ENCODE data around the gene MPND.

The MPND gene

GRCh38 chr19:4376028-4376670, 32.8 kb downstream of the MPND start:
- in situ Hi-C loops (cut with HindIII; ENCODE audit: low sequenced_read_pairs) = no loop called here

- in situ Hi-C loops (cut with HindIII; ENCODE audit: low sequenced_read_pairs) = no loop called here
Measured at GRCh38 chr19:4376671-4376990, 33.3 kb downstream of the MPND start.

GRCh38 chr19:4376991-4377781, 33.8 kb downstream of the MPND start:
- in situ Hi-C loops (cut with HindIII; ENCODE audit: low sequenced_read_pairs) = no loop called here

GRCh38 chr19:4378886-4379285, 35.5 kb downstream of the MPND start:
- in situ Hi-C loops (cut with HindIII; ENCODE audit: low sequenced_read_pairs) = no loop called here

- in situ Hi-C loops (cut with HindIII; ENCODE audit: low sequenced_read_pairs) = no loop called here
Measured at GRCh38 chr19:4379383-4380253, 36.3 kb downstream of the MPND start.

GRCh38 chr19:4380254-4380727, 36.9 kb downstream of the MPND start:
- in situ Hi-C loops (cut with HindIII; ENCODE audit: low sequenced_read_pairs) = no loop called here

GRCh38 chr19:4385291-4386040, 42.1 kb downstream of the MPND start:
- in situ Hi-C loops (cut with HindIII; ENCODE audit: low sequenced_read_pairs) = no loop called here

GRCh38 chr19:4386041-4386782, 42.9 kb downstream of the MPND start:
- in situ Hi-C loops (cut with HindIII; ENCODE audit: low sequenced_read_pairs) = no loop called here

GRCh38 chr19:4388337-4389063, 45.1 kb downstream of the MPND start:
- in situ Hi-C loops (cut with HindIII; ENCODE audit: low sequenced_read_pairs) = no loop called here

- in situ Hi-C loops (cut with HindIII; ENCODE audit: low sequenced_read_pairs) = no loop called here
Measured at GRCh38 chr19:4389064-4389375, 45.7 kb downstream of the MPND start.

GRCh38 chr19:4389511-4390016, 46.2 kb downstream of the MPND start:
- in situ Hi-C loops (cut with HindIII; ENCODE audit: low sequenced_read_pairs) = no loop called here

GRCh38 chr19:4390017-4390566, 46.7 kb downstream of the MPND start:
- in situ Hi-C loops (cut with HindIII; ENCODE audit: low sequenced_read_pairs) = no loop called here

- in situ Hi-C loops (cut with HindIII; ENCODE audit: low sequenced_read_pairs) = no loop called here
Measured at GRCh38 chr19:4390567-4391305, 47.4 kb downstream of the MPND start.

GRCh38 chr19:4391306-4391693, 47.9 kb downstream of the MPND start:
- in situ Hi-C loops (cut with HindIII; ENCODE audit: low sequenced_read_pairs) = no loop called here

GRCh38 chr19:4391701-4392483, 48.5 kb downstream of the MPND start:
- in situ Hi-C loops (cut with HindIII; ENCODE audit: low sequenced_read_pairs) = no loop called here

GRCh38 chr19:4393947-4394590, 50.7 kb downstream of the MPND start:
- in situ Hi-C loops (cut with HindIII; ENCODE audit: low sequenced_read_pairs) = no loop called here

All from DLD1 (cell line).